Occipital lobe (tissue), 2 donors: ENCODE data around the gene SH3TC2. TPM values are rescaled to one million over a fixed set of nuclear protein-coding genes. Genes with fewer than 3 reads are reported as not detected.

Source experiments
- DNase-seq: peaks from one replicate; lab custom pipeline; 2025; lab: John Stamatoyannopoulos, UW
- total RNA-seq: library from RNA; depleted of rRNA; stranded (reverse); fragments of >200 nt; gene quantifications from one replicate; pipeline ENCODE4 v1.2.3, GENCODE V29; 2014

The SH3TC2 gene
- total RNA-seq, 1 donor from 2014 or later = 1.6 TPM

GRCh38 chr5:148972396-148972795 lies 90.5 kb downstream of the SH3TC2 start:
- no peak for DNase-seq

- no peak for DNase-seq
Measured at GRCh38 chr5:148970876-148971275, 92.0 kb downstream of the SH3TC2 start.

GRCh38 chr5:148970228-148970627 lies 92.6 kb downstream of the SH3TC2 start:
- no peak for DNase-seq

GRCh38 chr5:148969291-148969690 lies 93.6 kb downstream of the SH3TC2 start:
- DNase-seq = no peak

- DNase-seq = no peak
Measured at GRCh38 chr5:148968311-148968710, 94.6 kb downstream of the SH3TC2 start.

- DNase-seq = no peak
Measured at GRCh38 chr5:148967783-148968182, 95.1 kb downstream of the SH3TC2 start.

- DNase-seq = no peak
Measured at GRCh38 chr5:148966938-148967337, 95.9 kb downstream of the SH3TC2 start.

- DNase-seq = no peak
Measured at GRCh38 chr5:148966348-148966747, 96.5 kb downstream of the SH3TC2 start.

- DNase-seq = no peak
Measured at GRCh38 chr5:148965511-148966265, 97.2 kb downstream of the SH3TC2 start.

GRCh38 chr5:148963664-148964063 lies 99.2 kb downstream of the SH3TC2 start:
- DNase-seq = no peak

GRCh38 chr5:148962761-148963324 lies 100.0 kb downstream of the SH3TC2 start:
- DNase-seq = no peak

- DNase-seq = no peak
Measured at GRCh38 chr5:148962200-148962550, 100.7 kb downstream of the SH3TC2 start.

GRCh38 chr5:148961261-148962199 lies 101.3 kb downstream of the SH3TC2 start:
- DNase-seq = no peak

GRCh38 chr5:148960070-148960769 lies 102.6 kb downstream of the SH3TC2 start:
- DNase-seq = no peak

GRCh38 chr5:148957591-148958202 lies 105.2 kb downstream of the SH3TC2 start:
- no peak for DNase-seq

GRCh38 chr5:148956477-148957385 lies 106.1 kb downstream of the SH3TC2 start:
- DNase-seq = no peak
